Mesodermal cell (in vitro differentiated cells): Measurements from ENCODE around the gene GLDC.

Experiments used
- H3K27ac ChIP-seq: 2 replicates; pipeline ENCODE4 v1.7.0; 2013; ENCODE audit warnings: mild to moderate bottlenecking, low read depth, low read length, moderate library complexity; ENCODE audit not compliant: severe bottlenecking
- H3K36me3 ChIP-seq: 2 replicates; pipeline ENCODE4 v1.7.1; 2013; ENCODE audit warnings: mild to moderate bottlenecking, low read length, moderate library complexity; ENCODE audit not compliant: control insufficient read depth, insufficient read depth
- H3K4me1 ChIP-seq: one replicate; pipeline ENCODE4 v1.7.1; 2013; ENCODE audit warnings: mild to moderate bottlenecking, low read length; ENCODE audit not compliant: insufficient read depth, control insufficient read depth, poor library complexity, severe bottlenecking
- H3K4me3 ChIP-seq: 2 replicates; pipeline ENCODE4 v1.7.0; 2013; ENCODE audit warnings: low read length, control low read depth, mild to moderate bottlenecking; ENCODE audit not compliant: insufficient read depth, poor library complexity, severe bottlenecking; ENCODE audit errors: extremely low read depth
- H3K9me3 ChIP-seq: 2 replicates; pipeline ENCODE4 v1.7.1; 2013; ENCODE audit warnings: mild to moderate bottlenecking, low read length, moderate library complexity; ENCODE audit not compliant: control insufficient read depth
- WGBS, 2 experiments: methylation state at CpG; one replicate each; pipeline ENCODE4 v1.1.5; 2013; ENCODE audit warnings: missing lambda C conversion rate in 2 of 2; ENCODE audit not compliant: insufficient coverage in 2 of 2; 5-methylcytosine and 5-hydroxymethylcytosine counted together

The GLDC gene

DNA sequence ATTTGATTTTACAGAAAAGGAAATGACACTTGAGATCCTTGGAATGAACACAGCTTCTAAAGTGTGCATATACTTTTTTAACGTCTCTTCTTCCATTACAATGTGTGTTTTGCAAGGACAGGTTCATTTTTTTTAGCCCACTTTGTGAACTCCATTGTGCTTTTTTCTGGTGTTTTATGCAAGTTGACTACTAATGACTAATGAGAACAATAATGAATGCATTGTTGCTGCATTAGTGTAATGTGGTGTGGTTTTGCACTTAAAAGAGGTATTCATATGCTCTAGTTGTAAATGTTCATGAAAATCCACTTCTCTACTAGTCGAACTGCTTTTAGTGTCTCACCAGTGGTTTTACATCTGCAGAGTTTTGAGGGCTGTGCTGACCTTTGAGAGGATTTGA lies 139.0 kb downstream of the GLDC start:
- Histone ChIP-seq H3K27ac (no peak overlapping the region), H3K9me3 (no peaks in the 10 kb centered on the region), H3K4me1 (no peaks in the 10 kb centered on the region), H3K4me3 (no peak overlapping the region), H3K36me3 (peaks cover 50% of the 10 kb centered on the region)
- 100% methylated on average over 1 of the region's 2 CpGs; no CpG with 5 or more reads in 1 of the 2 experiments for WGBS, 2 experiments

DNA sequence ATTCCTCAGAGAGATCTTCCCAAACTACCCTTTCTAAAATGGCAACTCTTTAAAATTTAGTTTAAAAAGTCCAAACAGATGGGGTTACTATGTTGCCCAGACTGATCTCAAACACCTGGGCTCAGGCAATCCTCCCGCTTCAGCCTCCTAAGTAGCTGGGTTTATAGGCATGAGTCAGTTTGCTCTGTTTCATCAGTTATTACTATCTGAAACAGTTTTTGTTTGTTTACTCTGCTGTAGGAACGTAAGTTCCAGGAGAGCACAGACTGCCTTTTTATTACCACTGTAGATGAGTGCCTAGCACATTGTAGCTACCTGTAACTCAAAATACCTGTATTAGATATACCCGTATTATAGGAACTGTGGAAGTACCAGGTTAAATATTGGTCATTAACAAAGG lies 143.1 kb downstream of the GLDC start:
- H3K36me3 ChIP-seq: peaks cover 62% of the 10 kb centered on the region
- no peak overlapping the region for H3K27ac ChIP-seq
- no peaks in the 10 kb centered on the region for H3K4me1 ChIP-seq
- no peak overlapping the region for H3K4me3 ChIP-seq
- H3K9me3 ChIP-seq: no peaks in the 10 kb centered on the region
- 80% methylated on average over 1 of the region's 3 CpGs; no CpG with 5 or more reads in 1 of the 2 experiments for WGBS, 2 experiments

DNA sequence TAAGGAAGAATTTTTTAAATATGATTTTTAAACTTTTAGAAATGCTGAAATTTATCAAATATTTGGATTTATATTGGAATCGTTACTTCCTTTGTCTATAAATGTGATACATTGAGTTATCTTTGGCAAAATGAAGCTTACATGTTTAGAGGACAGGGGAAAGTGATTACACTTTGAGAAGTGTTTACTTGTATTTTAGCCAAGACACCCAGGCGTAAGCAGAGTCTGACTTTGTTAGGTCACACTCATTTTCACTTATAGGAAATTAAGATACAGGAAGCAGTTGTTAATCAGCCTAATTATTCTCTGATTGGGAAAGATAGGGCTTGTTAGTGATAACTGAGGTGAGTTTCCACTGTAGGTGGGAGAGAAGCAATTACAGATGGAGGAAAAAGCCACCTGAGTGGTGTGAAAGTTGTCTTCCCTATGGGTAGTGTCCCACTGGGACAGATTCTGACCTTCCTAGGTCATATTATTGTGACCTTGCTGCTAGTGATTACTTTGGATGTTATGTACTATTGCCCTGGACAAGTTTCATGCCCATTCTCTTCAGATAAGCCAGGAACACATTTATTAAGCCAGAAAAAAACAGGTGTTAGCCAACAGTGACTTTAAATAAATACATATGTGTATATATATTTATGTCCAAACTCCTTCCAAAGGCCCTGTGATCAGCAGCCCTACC lies 143.9 kb downstream of the GLDC start:
- no CpG with 5 or more reads among the region's 2 CpGs for WGBS, 2 experiments
- Histone ChIP-seq H3K4me1 (no peaks in the 10 kb centered on the region), H3K9me3 (no peaks in the 10 kb centered on the region), H3K4me3 (no peak overlapping the region), H3K36me3 (peaks cover 62% of the 10 kb centered on the region), H3K27ac (no peak overlapping the region)

DNA sequence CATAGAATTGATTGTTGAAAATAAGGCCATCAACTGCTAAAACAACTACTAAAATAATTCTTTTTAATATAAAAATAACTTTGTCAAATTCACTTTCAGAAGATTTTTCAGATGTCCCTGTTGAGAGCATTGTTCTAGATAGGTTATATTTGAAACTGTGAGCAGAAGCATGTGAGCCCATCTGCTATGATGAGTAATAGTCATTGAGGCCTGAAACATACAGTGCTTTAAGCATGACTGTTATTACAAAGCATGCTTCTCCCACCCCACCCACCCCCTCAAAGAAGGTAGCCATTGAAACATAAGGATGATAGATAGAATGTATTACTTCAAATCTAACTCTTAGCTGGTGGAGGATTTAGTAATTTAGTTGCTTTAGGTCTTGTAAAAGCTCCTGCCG lies 146.5 kb downstream of the GLDC start:
- Histone ChIP-seq H3K36me3 (peaks cover 44% of the 10 kb centered on the region), H3K4me3 (no peak overlapping the region), H3K27ac (no peak overlapping the region), H3K4me1 (no peaks in the 10 kb centered on the region), H3K9me3 (no peaks in the 10 kb centered on the region)
- no CpG with 5 or more reads among the region's 1 CpG for WGBS, 2 experiments

DNA sequence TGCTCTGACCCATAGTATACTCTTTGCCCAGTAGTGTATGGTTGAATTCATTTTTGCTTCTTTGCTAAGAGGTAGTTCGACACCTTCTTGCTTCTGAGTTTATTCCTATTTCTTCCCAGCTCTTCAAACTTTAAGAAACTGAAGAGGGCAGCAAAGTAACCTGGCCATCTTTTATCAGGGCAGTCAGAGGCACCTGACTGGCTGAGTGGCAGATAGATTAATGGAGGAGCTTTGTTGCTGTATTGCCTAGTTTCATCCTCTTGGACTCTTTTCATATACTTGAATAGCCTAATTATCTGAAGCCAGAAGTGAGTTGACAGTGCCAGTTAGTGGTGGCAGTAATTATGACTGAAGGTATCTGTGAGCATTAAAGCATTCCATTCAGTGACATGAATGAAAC lies 150.1 kb downstream of the GLDC start:
- peaks cover 55% of the 10 kb centered on the region for H3K36me3 ChIP-seq
- H3K9me3 ChIP-seq: no peaks in the 10 kb centered on the region
- no peak overlapping the region for H3K27ac ChIP-seq
- H3K4me1 ChIP-seq: no peaks in the 10 kb centered on the region
- no CpG with 5 or more reads among the region's 1 CpG for WGBS, 2 experiments
- H3K4me3 ChIP-seq: no peak overlapping the region

DNA sequence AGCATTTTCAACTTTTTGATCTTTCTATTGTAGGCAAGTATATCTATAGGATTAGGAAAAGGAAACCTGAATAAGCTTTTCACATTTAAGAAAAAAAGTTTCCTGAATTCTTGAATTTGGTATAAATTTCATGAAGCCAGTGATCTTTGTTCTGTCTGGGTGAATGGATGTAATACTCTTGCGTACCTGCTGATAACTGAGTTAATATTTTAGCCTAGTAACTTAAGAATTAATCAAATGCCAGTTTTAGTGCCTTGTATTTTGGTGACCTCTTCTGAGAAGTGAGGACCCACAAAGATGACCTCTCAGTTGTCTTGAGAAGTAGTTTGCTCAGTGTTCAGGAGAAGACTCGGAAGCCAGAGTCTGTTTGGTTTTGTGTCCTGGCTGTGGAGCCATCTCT lies 154.7 kb downstream of the GLDC start:
- H3K36me3 ChIP-seq: peaks cover 68% of the 10 kb centered on the region
- no peak overlapping the region for H3K27ac ChIP-seq
- no peaks in the 10 kb centered on the region for H3K4me1 ChIP-seq
- 100% methylated on average over 1 of the region's 2 CpGs; no CpG with 5 or more reads in 1 of the 2 experiments for WGBS, 2 experiments
- H3K4me3 ChIP-seq: no peak overlapping the region
- H3K9me3 ChIP-seq: no peaks in the 10 kb centered on the region

DNA sequence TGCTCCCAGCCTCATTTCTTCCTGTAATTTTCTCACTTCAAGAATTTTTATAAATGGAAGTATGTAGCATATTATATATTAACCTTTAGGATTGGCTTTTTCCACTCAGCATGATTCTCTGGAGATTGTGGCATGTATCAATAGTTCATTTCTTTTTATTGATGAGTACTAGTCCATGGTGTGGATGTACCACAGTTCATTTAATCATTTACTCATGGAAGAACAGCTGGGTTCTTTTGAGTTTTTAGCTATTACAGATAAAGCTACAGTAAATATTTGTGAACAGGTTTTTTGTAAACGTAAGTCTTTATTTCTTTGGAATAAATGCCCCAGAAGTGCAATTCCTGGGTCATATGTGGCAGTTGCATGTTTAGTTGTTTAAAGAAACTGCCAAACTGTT lies 156.4 kb downstream of the GLDC start:
- Histone ChIP-seq H3K4me1 (no peaks in the 10 kb centered on the region), H3K27ac (no peak overlapping the region), H3K4me3 (no peak overlapping the region), H3K36me3 (peaks cover 76% of the 10 kb centered on the region), H3K9me3 (no peaks in the 10 kb centered on the region)
- 100% methylated on average over 1 of the region's 1 CpG; no CpG with 5 or more reads in 1 of the 2 experiments for WGBS, 2 experiments

DNA sequence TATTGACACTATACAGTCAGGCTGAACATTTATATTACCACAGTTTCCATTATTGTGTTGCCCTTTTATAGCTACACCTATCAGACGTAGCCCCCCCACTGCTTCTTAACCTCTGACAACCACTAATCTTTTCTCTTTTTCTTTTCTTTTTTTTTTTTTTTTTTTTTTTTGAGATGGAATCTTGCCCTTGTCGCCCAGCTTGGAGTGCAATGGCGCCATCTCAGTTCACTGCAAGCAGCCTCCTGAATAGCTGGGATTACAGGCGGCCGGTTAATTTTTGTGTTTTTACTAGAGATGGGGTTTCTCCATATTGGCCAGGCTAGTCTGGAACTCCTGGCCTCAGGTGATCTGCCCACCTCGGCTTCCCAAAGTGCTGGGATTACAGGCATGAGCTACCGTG lies 157.1 kb downstream of the GLDC start:
- no peaks in the 10 kb centered on the region for H3K9me3 ChIP-seq
- 90 to 97% methylated on average over 4 of the region's 7 CpGs for WGBS, 2 experiments

DNA sequence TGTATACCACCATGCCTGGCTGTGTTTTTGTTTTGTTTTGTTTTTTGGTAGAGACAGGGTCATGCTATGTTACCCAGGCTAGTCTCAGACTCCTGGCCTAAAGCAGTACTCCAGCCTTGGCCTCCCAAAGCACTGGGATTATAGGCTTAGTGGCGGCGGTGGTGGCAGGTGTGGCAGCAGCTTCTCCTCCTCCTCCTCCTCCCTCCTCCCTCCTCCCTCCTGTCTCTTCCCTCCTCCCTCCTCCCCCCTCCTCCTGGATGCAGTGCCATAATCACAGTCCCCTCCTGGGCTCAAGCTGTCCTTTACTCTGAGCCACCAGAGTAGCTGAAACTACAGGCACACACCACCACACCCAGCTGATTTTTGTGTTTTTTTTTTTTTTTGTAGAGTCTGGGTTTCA lies 161.3 kb downstream of the GLDC start:
- H3K36me3 ChIP-seq: peaks cover 84% of the 10 kb centered on the region
- no peaks in the 10 kb centered on the region for H3K9me3 ChIP-seq
- no peak overlapping the region for H3K27ac ChIP-seq
- WGBS, 2 experiments: no CpG with 5 or more reads among the region's 2 CpGs
- H3K4me3 ChIP-seq: no peak overlapping the region
- H3K4me1 ChIP-seq: no peaks in the 10 kb centered on the region

More for the DNA sequence above, 157.1 kb downstream of the GLDC start:
- peaks cover 78% of the 10 kb centered on the region for H3K36me3 ChIP-seq
- no peaks in the 10 kb centered on the region for H3K4me1 ChIP-seq
- no peak overlapping the region for H3K27ac ChIP-seq
- H3K4me3 ChIP-seq: no peak overlapping the region
